HFFc6 (cell line): ENCODE results near the gene MAPK9. TPM values are rescaled to one million over a fixed set of nuclear protein-coding genes. Genes with fewer than 3 reads are reported as not detected.

ENCODE experiments used
- DNase-seq: peaks from one replicate; pipeline ENCODE4 v3.0.0-alpha.2; 2018
- H3K27ac Mint-ChIP-seq: 2 replicates; pipeline ENCODE4 v1.8.0; 2020; ENCODE audit warnings: mild to moderate bottlenecking, mixed read lengths
- H3K27me3 Mint-ChIP-seq: 2 replicates; pipeline ENCODE4 v1.8.0; 2021; ENCODE audit warnings: mild to moderate bottlenecking, moderate library complexity, mixed read lengths; ENCODE audit not compliant: insufficient read depth
- H3K36me3 Mint-ChIP-seq: 2 replicates; pipeline ENCODE4 v1.8.0; 2021; ENCODE audit warnings: low read depth, mixed read lengths
- H3K4me1 Mint-ChIP-seq: 2 replicates; pipeline ENCODE4 v1.8.0; 2020; ENCODE audit warnings: low read depth, mixed read lengths
- H3K4me3 Mint-ChIP-seq: 2 replicates; pipeline ENCODE4 v1.8.0; 2020; ENCODE audit warnings: mild to moderate bottlenecking, moderate library complexity, mixed read lengths
- H3K9me3 Mint-ChIP-seq: 2 replicates; pipeline ENCODE4 v1.8.0; 2020; ENCODE audit warnings: mild to moderate bottlenecking, mixed read lengths
- total RNA-seq, 6 experiments: library from RNA; stranded (reverse); fragmentation: NEBNext Ultra II Directional; extraction: Animal tissue kit (Norgen Biotek cat#: 25700); gene quantifications; 2 replicates in 1 of 6; 3 replicates in 5 of 6; pipeline ENCODE4 v1.2.3, GENCODE V29; 2021
- TF ChIP-seq, protein P1 (sequence below): fragments of 200-600 bp; sonication (generic); IDR thresholded peaks from 2 replicates; pipeline ENCODE4 v1.5.0; 2021; ENCODE audit warnings: antibody characterized with exemption, mild to moderate bottlenecking

Gene MAPK9
- total RNA-seq, 6 experiments from 2014 or later, result 30.3 to 35.8 (median 33.6) TPM

DNA sequence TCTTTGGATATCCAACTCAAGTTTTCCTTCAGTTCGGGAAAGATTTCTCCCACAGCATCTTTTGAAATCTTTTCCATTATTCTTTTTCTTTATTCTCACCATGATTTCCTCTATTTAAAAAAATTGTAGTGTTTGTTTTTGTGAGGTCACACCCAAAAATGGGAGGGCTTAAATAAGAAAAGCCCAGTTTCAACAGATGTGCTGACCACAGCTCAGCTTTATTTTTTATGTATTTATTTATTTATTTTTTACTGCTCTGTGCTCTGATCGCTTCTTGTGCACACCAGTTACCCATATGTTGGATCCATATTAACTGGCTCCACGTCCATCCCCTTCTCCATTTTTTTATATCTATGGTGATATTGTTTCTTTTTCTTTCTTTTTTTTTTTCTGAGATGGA, 41.0 kb upstream of the MAPK9 start:
- H3K27me3 Mint-ChIP-seq, result no peaks in the 10 kb centered on the region
- no peak overlapping the region for H3K27ac Mint-ChIP-seq
- no peak overlapping the region for H3K4me3 Mint-ChIP-seq
- no peak for DNase-seq
- H3K36me3 Mint-ChIP-seq, result no peaks in the 10 kb centered on the region
- no peaks in the 10 kb centered on the region for H3K9me3 Mint-ChIP-seq
- TF ChIP-seq, protein P1, sequence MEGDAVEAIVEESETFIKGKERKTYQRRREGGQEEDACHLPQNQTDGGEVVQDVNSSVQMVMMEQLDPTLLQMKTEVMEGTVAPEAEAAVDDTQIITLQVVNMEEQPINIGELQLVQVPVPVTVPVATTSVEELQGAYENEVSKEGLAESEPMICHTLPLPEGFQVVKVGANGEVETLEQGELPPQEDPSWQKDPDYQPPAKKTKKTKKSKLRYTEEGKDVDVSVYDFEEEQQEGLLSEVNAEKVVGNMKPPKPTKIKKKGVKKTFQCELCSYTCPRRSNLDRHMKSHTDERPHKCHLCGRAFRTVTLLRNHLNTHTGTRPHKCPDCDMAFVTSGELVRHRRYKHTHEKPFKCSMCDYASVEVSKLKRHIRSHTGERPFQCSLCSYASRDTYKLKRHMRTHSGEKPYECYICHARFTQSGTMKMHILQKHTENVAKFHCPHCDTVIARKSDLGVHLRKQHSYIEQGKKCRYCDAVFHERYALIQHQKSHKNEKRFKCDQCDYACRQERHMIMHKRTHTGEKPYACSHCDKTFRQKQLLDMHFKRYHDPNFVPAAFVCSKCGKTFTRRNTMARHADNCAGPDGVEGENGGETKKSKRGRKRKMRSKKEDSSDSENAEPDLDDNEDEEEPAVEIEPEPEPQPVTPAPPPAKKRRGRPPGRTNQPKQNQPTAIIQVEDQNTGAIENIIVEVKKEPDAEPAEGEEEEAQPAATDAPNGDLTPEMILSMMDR, result no peak
- peaks cover 35% of the 10 kb centered on the region for H3K4me1 Mint-ChIP-seq

- Mint-ChIP-seq H3K27me3 (no peaks in the 10 kb centered on the region; the same call in 1 of the 2 replicates), H3K4me1 (peaks cover 35% of the 10 kb centered on the region), H3K4me3 (no peak overlapping the region; the same call in 1 of the 2 replicates), H3K36me3 (no peaks in the 10 kb centered on the region), H3K9me3 (no peaks in the 10 kb centered on the region), H3K27ac (0 out of 2 replicates have a peak overlapping the region, but pooled peaks have one; percentile 78)
- no peak for DNase-seq
- TF ChIP-seq, protein P1, result peak; percentile 51
Measured at GRCh38 chr5:180332051-180332517, 40.2 kb upstream of the MAPK9 start.

DNA sequence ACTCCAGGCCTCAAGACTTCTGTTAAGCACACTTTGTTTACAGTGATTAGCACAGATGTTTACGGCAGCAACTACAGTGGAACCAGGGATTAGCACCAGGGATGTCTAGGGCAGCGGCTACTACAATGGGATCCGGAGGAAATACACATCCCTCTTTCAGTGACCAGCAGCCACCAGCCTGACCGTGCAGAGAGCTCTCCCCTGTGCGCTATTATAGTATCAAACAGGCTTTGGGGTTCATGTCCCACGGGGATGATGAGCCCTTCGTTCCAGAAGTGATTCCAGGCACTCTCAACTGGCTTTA, 39.7 kb upstream of the MAPK9 start:
- H3K27me3 Mint-ChIP-seq, result no peaks in the 10 kb centered on the region; the same call in 1 of the 2 replicates
- peak overlapping the region; percentile 59 for H3K4me3 Mint-ChIP-seq
- H3K36me3 Mint-ChIP-seq, result no peaks in the 10 kb centered on the region
- peak overlapping the region; percentile 78 for H3K27ac Mint-ChIP-seq
- no peak for DNase-seq
- H3K4me1 Mint-ChIP-seq, result peaks cover 35% of the 10 kb centered on the region
- no peaks in the 10 kb centered on the region for H3K9me3 Mint-ChIP-seq
- TF ChIP-seq, protein P1, result no peak

GRCh38 chr5:180330810-180331646, 39.1 kb upstream of the MAPK9 start:
- Mint-ChIP-seq H3K4me1 (peaks cover 35% of the 10 kb centered on the region), H3K9me3 (no peaks in the 10 kb centered on the region), H3K4me3 (peak overlapping the region; percentile 59), H3K27ac (peak overlapping the region; percentile 78), H3K27me3 (no peaks in the 10 kb centered on the region; the same call in 1 of the 2 replicates), H3K36me3 (no peaks in the 10 kb centered on the region)
- TF ChIP-seq, protein P1, result no peak
- peak; percentile 83 for DNase-seq

GRCh38 chr5:180330270-180330648, 38.4 kb upstream of the MAPK9 start:
- no peaks in the 10 kb centered on the region for H3K36me3 Mint-ChIP-seq
- TF ChIP-seq, protein P1, result no peak
- peak overlapping the region; percentile 59 for H3K4me3 Mint-ChIP-seq
- peak overlapping the region; percentile 78 for H3K27ac Mint-ChIP-seq
- H3K4me1 Mint-ChIP-seq, result peaks cover 35% of the 10 kb centered on the region
- DNase-seq, result no peak
- no peaks in the 10 kb centered on the region for H3K9me3 Mint-ChIP-seq
- no peaks in the 10 kb centered on the region; the same call in 1 of the 2 replicates for H3K27me3 Mint-ChIP-seq
